Endodermal cell (in vitro differentiated cells): ENCODE measurements around the gene C12orf76. TPM values are rescaled to one million over a fixed set of nuclear protein-coding genes. Genes with fewer than 3 reads are reported as not detected.

ENCODE experiments used
- DNase-seq: peaks from one replicate; pipeline ENCODE4 v3.0.0-alpha.2; 2017
- H3K27ac ChIP-seq: 2 replicates; pipeline ENCODE4 v1.5.1; 2013; ENCODE audit warnings: mild to moderate bottlenecking, low read depth, low read length, moderate library complexity
- H3K27me3 ChIP-seq: 2 replicates; pipeline ENCODE4 v1.6.1; 2013; ENCODE audit warnings: mild to moderate bottlenecking, low read length, moderate library complexity; ENCODE audit not compliant: insufficient read depth, control insufficient read depth, poor library complexity, severe bottlenecking
- H3K36me3 ChIP-seq: 2 replicates; pipeline ENCODE4 v1.7.0; 2013; ENCODE audit warnings: mild to moderate bottlenecking, low read length, moderate library complexity; ENCODE audit not compliant: control insufficient read depth, insufficient read depth
- H3K4me1 ChIP-seq: one replicate; pipeline ENCODE4 v1.7.0; 2013; ENCODE audit warnings: low read length; ENCODE audit not compliant: control insufficient read depth, insufficient read depth
- H3K4me3 ChIP-seq: 2 replicates; pipeline ENCODE4 v1.5.1; 2013; ENCODE audit warnings: mild to moderate bottlenecking, low read length, moderate library complexity
- H3K9ac ChIP-seq: 2 replicates; pipeline ENCODE4 v1.6.1; 2013; ENCODE audit warnings: mild to moderate bottlenecking, low read length, moderate library complexity; ENCODE audit not compliant: poor library complexity, severe bottlenecking; ENCODE audit errors: extremely low read depth
- H3K9me3 ChIP-seq: 2 replicates; pipeline ENCODE4 v1.6.1; 2013; ENCODE audit warnings: mild to moderate bottlenecking, low read length, moderate library complexity; ENCODE audit not compliant: control insufficient read depth
- H3K27ac Mint-ChIP-seq: 2 replicates; pipeline ENCODE4 v1.8.0; 2020; ENCODE audit warnings: mixed read lengths
- H3K27me3 Mint-ChIP-seq: 2 replicates; pipeline ENCODE4 v1.8.0; 2021; ENCODE audit warnings: mild to moderate bottlenecking, mixed read lengths; ENCODE audit not compliant: insufficient read depth
- H3K36me3 Mint-ChIP-seq: 2 replicates; pipeline ENCODE4 v1.8.0; 2020; ENCODE audit warnings: low read depth, mixed read lengths
- H3K4me1 Mint-ChIP-seq: 2 replicates; pipeline ENCODE4 v1.8.0; 2020; ENCODE audit warnings: mixed read lengths
- H3K4me3 Mint-ChIP-seq: 2 replicates; pipeline ENCODE4 v1.8.0; 2020; ENCODE audit warnings: mild to moderate bottlenecking, moderate library complexity, mixed read lengths
- H3K9me3 Mint-ChIP-seq: 2 replicates; pipeline ENCODE4 v1.8.0; 2020; ENCODE audit warnings: mild to moderate bottlenecking, mixed read lengths
- WGBS, 2 experiments: methylation state at CpG; one replicate each; pipeline versions ENCODE4 v1.1.5 to v1.1.7; 2013; ENCODE audit warnings: missing lambda C conversion rate in 2 of 2, mixed read lengths in 1 of 2; ENCODE audit not compliant: insufficient coverage in 1 of 2, insufficient read length in 1 of 2; 5-methylcytosine and 5-hydroxymethylcytosine counted together
- total RNA-seq, 2 donors: library from RNA; stranded (reverse); fragmentation: NEBNext Ultra II Directional in 1 of 2; extraction: Animal tissue kit (Norgen Biotek cat#: 25700) in 1 of 2; gene quantifications; 2 replicates in 1 of 2; 3 replicates in 1 of 2; pipeline ENCODE4 v1.2.1, GENCODE V29; 2021
- TF ChIP-seq, protein P1 (sequence below): fragments of 200-600 bp; sonication (generic); conservative IDR thresholded peaks from 2 replicates; pipeline ENCODE4 v1.5.0; 2021; ENCODE audit warnings: antibody characterized with exemption, mild to moderate bottlenecking

C12orf76 gene
- total RNA-seq, 2 donors from 2014 or later, result 19.6 to 23.5 TPM

DNA sequence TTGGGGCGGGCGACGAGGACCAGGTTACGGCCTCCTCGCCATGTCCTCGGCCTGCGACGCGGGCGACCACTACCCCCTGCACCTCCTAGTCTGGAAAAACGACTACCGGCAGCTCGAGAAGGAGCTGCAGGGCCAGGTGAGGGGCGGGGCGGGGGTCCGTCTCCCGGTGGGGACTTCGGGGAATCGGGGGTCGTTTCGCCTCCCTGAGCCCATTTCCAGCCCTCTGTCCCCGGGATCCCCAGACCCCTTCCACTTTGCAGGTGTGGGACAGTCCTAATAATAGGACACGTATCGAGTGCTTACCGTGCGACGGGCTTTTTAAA is 48.7 kb downstream of the C12orf76 start:
- no peak for DNase-seq
- Histone ChIP-seq H3K9me3 (no peaks in the 10 kb centered on the region), H3K36me3 (peaks cover 9% of the 10 kb centered on the region), H3K27ac (no peak overlapping the region), H3K4me3 (peak overlapping the region; percentile 97), H3K9ac (peak overlapping the region; percentile 97), H3K4me1 (no peaks in the 10 kb centered on the region), H3K27me3 (no peaks in the 10 kb centered on the region)
- peaks cover 24% of the 10 kb centered on the region for H3K4me1 Mint-ChIP-seq
- no peaks in the 10 kb centered on the region for H3K9me3 Mint-ChIP-seq
- 0% methylated on average over 3 to 27 of the region's 27 CpGs for WGBS, 2 experiments
- TF ChIP-seq, protein P1, sequence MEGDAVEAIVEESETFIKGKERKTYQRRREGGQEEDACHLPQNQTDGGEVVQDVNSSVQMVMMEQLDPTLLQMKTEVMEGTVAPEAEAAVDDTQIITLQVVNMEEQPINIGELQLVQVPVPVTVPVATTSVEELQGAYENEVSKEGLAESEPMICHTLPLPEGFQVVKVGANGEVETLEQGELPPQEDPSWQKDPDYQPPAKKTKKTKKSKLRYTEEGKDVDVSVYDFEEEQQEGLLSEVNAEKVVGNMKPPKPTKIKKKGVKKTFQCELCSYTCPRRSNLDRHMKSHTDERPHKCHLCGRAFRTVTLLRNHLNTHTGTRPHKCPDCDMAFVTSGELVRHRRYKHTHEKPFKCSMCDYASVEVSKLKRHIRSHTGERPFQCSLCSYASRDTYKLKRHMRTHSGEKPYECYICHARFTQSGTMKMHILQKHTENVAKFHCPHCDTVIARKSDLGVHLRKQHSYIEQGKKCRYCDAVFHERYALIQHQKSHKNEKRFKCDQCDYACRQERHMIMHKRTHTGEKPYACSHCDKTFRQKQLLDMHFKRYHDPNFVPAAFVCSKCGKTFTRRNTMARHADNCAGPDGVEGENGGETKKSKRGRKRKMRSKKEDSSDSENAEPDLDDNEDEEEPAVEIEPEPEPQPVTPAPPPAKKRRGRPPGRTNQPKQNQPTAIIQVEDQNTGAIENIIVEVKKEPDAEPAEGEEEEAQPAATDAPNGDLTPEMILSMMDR, result no peak
- no peaks in the 10 kb centered on the region for H3K27me3 Mint-ChIP-seq
- H3K36me3 Mint-ChIP-seq, result peaks cover 3% of the 10 kb centered on the region
- peak overlapping the region; percentile 79 for H3K4me3 Mint-ChIP-seq
- peak overlapping the region; percentile 83 for H3K27ac Mint-ChIP-seq

DNA sequence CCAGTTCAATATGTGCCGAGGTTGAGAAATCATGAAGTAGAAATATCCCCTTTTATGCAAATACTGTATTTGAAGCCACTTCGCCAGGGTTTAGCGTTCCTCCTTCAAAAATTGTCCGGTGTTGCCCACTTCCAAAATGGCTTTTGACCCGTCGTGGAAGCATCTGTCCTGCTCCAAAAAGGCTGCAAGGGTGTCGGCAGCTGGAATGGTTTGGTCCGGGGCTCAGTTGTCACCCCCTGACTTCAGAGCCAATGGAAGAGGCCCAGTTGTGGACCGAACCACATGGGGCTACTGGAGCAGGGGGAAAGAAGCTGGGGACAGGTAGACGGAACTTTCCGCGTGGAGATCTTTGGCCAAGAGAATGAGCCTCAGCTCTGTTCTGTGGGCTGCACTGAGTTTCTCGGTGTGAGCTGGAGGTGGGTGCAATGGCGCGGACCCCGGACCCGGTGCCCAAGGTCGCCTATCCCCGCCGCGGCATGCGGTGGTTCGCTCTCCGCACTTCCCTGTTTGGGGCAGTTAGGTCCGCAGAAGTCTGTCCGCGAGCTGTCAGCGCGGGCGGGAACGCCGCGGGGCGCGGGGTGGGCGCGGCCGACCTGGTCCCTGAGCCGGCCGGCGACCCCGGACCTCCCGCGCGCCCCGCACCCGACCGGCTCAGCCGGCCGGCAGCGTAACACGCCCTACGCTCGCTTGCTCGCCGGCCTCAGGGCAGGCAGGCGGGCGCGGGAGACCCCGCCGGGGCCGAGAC is 49.2 kb downstream of the C12orf76 start, which contains the start of gene ANKRD13A:
Gene ANKRD13A, plus strand, starts transcription at position 527 of the 745 bp plus-strand sequence. CDS start 259 bp downstream, outside the sequence.
- no peaks in the 10 kb centered on the region for H3K27me3 ChIP-seq
- Mint-ChIP-seq H3K27ac (peak within 1 kb of the TSS; percentile 100), H3K4me3 (peak within 1 kb of the TSS; percentile 79), H3K4me1 (peaks cover 29% of the 10 kb centered on the region), H3K36me3 (peaks cover 3% of the 10 kb centered on the region), H3K9me3 (no peaks in the 10 kb centered on the region), H3K27me3 (no peaks in the 10 kb centered on the region)
- peaks cover 9% of the 10 kb centered on the region for H3K36me3 ChIP-seq
- peak within 1 kb of the TSS; percentile 97 for H3K4me3 ChIP-seq
- 1 to 2% methylated on average over 24 to 62 of the region's 62 CpGs for WGBS, 2 experiments
- no peaks in the 10 kb centered on the region for H3K9me3 ChIP-seq
- H3K4me1 ChIP-seq, result no peaks in the 10 kb centered on the region
- H3K9ac ChIP-seq, result peak within 1 kb of the TSS; percentile 97
- TF ChIP-seq, protein P1, result no peak
- DNase-seq, result peak; percentile 97
- H3K27ac ChIP-seq, result peak within 1 kb of the TSS; percentile 91

DNA sequence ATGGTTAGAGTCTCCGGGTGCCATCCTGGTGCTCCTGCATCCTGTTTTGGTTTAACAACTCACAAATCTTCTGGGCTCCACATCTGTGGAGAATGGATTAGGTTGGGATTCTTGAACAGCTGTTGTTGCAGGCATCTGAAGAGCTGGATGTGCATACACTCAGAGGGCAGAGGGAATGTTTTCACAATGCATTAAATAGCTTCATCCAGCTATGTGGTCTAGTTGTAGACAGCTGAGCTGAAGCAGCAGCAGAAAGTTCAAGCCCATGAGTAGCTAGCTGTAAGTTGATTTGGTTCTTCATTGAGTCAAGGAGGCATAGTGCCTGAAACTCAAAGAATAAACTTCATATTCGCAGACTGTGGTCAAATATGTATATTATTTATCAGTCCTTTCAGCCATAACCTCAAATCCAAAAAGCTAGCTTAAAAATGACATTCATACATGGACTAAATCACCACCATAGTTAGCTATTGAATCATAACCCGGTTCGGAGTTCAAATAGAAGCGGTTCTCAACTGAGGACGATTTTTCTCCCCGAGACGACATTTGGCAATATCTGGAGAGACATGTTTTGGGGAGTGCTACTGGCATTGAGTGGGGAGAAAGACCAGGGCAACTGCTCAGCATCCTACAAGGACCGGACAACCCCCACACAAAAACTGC is 50.0 kb downstream of the C12orf76 start:
- Histone ChIP-seq H3K9ac (peak overlapping the region; percentile 97), H3K9me3 (no peaks in the 10 kb centered on the region), H3K27ac (no peak overlapping the region), H3K4me3 (peak overlapping the region; percentile 97), H3K36me3 (peaks cover 9% of the 10 kb centered on the region), H3K4me1 (no peaks in the 10 kb centered on the region), H3K27me3 (no peaks in the 10 kb centered on the region)
- Mint-ChIP-seq H3K9me3 (no peaks in the 10 kb centered on the region), H3K36me3 (peaks cover 2% of the 10 kb centered on the region), H3K27me3 (no peaks in the 10 kb centered on the region), H3K4me3 (peak overlapping the region; percentile 79), H3K27ac (peak overlapping the region; percentile 100), H3K4me1 (peaks cover 29% of the 10 kb centered on the region)
- TF ChIP-seq, protein P1, result no peak
- WGBS, 2 experiments, result 81 to 82% methylated on average over 6 to 9 of the region's 9 CpGs
- no peak for DNase-seq
